ENCODE data around the gene STARD4.

DNA sequence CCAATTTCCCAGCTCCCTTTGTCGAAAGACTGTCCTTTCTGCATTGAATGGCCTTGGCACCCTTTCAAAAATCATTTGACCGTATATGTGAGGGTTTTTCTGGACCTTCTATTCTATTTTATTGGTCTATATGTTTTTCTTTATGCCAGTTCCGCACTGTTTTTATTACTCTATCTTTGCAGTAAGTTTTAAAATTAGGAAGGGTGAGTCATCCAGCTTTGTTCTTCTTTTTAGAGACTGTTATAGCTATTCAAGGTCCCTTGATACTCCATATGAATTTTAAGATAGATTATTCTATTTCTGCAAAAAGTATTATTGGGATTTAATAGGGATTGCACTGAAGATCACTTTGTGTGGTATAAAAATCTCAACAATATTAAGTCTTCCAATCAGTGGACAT, 44.2 kb upstream of the STARD4 start:
- TF ChIP-seq, protein P1, sequence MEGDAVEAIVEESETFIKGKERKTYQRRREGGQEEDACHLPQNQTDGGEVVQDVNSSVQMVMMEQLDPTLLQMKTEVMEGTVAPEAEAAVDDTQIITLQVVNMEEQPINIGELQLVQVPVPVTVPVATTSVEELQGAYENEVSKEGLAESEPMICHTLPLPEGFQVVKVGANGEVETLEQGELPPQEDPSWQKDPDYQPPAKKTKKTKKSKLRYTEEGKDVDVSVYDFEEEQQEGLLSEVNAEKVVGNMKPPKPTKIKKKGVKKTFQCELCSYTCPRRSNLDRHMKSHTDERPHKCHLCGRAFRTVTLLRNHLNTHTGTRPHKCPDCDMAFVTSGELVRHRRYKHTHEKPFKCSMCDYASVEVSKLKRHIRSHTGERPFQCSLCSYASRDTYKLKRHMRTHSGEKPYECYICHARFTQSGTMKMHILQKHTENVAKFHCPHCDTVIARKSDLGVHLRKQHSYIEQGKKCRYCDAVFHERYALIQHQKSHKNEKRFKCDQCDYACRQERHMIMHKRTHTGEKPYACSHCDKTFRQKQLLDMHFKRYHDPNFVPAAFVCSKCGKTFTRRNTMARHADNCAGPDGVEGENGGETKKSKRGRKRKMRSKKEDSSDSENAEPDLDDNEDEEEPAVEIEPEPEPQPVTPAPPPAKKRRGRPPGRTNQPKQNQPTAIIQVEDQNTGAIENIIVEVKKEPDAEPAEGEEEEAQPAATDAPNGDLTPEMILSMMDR (IDR thresholded peaks at IDR 0.05 in 4 of 5, conservative IDR thresholded peaks at IDR 0.05 in 1 of 5) = no peak
- TF ChIP-seq POLR2A (IDR thresholded peaks at IDR 0.05) = no peak

Data from gastrocnemius medialis (tissue), 4 donors.